GM18502 (cell line): ENCODE data around the gene ARNT2.

ENCODE experiments used
- ATAC-seq: cut with Tn5 transposase; IDR thresholded peaks from one replicate; pipeline ENCODE4 v1.9.1; 2021; ENCODE audit warnings: mild to moderate bottlenecking; ENCODE audit not compliant: unreplicated experiment, poor library complexity

ARNT2 gene

DNA sequence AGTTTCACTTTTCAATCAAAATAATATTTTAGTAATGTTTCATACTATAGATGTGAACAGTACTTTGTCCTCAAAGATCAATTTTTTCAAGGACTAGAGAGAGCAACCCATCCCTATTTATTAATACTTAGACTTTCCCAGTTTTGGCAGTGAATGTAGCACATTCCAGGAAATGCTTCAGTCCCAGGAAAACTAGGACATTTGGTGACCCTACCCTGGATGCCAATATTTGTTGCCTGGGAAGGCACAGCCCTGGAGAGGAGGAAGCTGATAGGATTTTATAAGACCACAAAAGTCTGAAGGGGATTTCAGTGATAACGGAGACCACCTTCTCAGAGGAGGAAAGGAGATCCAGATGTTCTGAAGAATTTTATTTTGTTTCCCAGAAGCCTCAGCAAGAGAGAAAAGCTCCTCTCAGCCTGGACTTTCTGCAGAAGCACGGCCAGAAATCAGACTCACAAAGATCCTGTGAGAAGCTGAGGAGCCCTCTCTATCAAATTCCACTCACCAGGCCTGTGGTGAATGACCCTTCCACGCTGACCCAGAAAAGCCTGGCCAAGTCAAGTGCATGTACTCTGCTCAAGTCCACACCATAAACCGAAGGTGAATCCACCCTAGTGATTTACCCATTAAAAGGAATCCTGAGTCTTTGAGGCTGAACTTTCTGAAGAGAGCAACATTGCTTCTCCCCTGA is 203.3 kb downstream of the ARNT2 start:
- ATAC-seq = no peak

DNA sequence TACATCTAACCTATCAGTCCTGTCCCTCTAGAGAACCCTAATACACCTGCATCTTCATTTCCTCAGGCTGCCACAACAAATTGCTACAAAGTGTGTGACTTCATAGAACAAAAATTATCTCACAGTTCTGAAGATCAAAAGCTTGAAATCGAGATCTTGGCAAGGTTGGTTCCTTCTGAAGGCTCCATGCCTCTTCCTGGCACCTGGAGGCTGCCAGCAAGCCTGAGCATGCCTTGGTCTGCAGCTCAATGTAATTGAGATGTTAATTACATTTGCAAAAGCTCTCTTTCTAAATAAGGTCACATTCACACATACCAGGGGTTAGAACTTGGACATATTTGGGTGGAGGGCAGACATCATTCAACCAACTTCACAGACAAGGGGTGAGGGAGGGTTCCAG is 204.5 kb downstream of the ARNT2 start:
- no peak for ATAC-seq

- no peak for ATAC-seq
Measured at GRCh38 chr15:80609091-80609490, 204.9 kb downstream of the ARNT2 start.

DNA sequence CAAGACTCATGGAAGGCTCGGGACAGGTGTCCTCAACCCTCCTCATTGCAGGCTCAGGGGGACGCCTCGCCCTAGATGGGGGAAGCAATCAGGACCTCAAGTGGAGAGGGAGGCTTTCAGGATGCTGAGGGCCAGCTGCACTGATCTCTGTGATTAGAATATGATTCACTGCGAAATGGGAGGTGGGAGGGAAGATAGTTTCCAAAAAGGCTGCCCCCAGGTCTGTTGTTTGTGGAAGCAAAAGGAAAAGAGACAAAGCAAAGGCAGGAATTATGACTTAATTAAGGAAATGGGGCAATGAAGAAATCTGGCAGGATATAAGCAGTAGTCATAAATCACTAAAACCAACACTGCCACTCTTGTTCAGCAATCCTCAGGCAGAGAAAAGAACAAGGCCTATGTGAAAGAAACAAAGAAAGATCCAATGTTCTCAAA is 205.3 kb downstream of the ARNT2 start:
- ATAC-seq = no peak

DNA sequence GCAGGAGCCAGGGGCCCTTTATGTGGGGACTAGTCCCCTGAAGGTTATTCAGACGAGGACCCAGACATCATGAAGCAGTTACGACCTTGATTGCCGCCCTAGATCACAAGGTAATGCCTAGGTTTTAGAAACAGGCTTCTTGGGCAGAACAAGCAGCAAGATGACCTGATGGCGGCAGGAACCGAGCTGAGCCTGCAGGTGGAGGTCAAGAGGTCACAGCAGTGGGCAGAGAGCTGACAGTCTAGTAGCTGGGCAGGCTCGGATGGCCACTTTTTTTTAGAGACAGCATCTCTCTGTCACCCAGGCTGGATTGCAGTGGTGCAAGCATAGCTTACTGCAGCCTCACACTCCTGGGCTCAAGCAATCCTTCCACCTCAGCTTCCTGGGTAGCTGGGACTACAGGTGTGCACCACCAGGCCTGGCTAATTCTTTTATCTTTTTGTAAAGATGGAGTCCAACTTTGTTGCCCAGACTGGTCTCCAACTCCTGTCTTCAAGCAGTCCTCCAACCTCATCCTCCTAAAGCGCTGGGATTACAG is 207.4 kb downstream of the ARNT2 start:
- ATAC-seq = no peak

GRCh38 chr15:80612118-80612823 is 208.1 kb downstream of the ARNT2 start:
- no peak for ATAC-seq

DNA sequence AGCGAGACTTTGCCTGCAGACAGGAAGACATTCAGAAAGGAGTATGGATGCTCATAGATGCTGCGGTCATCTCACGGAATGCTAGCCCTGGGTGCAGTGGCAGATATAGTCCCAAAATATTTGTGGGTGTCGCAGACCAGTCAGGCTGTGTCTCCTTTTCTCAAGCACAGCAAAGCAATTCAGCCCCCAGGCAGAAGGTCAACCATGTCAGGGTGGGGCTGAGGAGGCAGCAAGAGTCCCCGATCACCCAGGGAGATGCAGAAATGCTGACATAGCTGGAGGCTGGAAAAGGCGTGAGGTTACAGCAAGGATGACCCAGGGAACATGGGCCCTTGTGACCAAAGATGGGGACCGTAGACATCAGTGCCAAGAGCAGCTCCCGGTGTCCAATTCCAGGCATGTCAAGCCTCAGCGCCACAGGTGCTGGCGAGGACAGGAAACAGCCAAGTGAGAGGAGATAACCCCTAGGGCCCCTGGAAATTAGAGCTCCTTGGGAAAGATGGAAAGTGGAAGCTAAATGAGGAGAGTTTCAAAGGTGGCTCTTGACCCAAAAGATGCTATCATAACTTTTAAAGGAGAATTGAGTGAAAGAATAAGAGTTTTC is 209.7 kb downstream of the ARNT2 start:
- ATAC-seq = no peak

- ATAC-seq = no peak
Measured at GRCh38 chr15:80614711-80615360, 210.7 kb downstream of the ARNT2 start.

- ATAC-seq = no peak
Measured at GRCh38 chr15:80615361-80615736, 211.2 kb downstream of the ARNT2 start.

GRCh38 chr15:80615783-80616391 is 211.7 kb downstream of the ARNT2 start:
- ATAC-seq = no peak

- no peak for ATAC-seq
Measured at GRCh38 chr15:80618685-80619400, 214.7 kb downstream of the ARNT2 start.

DNA sequence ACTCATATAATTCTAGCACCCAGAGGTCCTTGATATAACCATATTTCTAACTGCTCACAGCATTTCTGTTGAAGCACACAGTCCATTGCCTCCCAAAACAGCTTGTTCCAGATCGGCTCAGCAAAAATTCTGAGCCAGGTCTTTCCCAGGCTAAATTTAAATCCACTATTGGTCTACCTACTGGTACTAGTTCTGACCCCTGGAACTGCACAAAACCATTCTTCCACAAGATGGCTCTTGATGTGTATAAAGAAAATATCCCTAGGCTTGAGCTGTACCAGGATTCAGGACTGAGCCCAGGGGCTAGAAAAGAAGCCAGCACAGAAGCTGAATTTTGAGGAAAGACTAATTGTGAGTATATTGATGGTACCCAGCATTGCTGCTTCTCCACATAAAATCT is 215.5 kb downstream of the ARNT2 start:
- no peak for ATAC-seq

- no peak for ATAC-seq
Measured at GRCh38 chr15:80620141-80620540, 216.0 kb downstream of the ARNT2 start.

- no peak for ATAC-seq
Measured at GRCh38 chr15:80620931-80621330, 216.7 kb downstream of the ARNT2 start.

- no peak for ATAC-seq
Measured at GRCh38 chr15:80626643-80627120, 222.5 kb downstream of the ARNT2 start.

- ATAC-seq = no peak
Measured at GRCh38 chr15:80629355-80629754, 225.2 kb downstream of the ARNT2 start.

- no peak for ATAC-seq
Measured at GRCh38 chr15:80630981-80631380, 226.8 kb downstream of the ARNT2 start.

DNA sequence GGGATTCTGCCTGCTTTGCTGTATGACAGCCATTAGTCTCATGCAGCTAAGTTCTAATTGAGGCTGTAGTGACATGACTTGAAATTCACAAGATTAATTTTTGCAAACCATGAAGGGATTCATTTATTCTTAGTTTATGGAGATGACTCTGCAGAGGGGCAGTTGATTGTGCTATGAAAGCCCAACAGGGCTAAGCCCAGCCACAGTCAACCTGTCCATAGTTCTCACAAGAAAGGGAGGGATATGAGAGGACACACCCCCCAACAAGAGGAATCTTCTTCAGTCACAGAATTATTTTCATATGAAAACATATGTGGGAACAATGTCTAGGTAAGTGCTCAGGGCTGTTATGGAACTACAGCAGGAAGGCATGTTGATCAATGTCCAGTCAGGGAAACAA is 229.0 kb downstream of the ARNT2 start:
- ATAC-seq = no peak

DNA sequence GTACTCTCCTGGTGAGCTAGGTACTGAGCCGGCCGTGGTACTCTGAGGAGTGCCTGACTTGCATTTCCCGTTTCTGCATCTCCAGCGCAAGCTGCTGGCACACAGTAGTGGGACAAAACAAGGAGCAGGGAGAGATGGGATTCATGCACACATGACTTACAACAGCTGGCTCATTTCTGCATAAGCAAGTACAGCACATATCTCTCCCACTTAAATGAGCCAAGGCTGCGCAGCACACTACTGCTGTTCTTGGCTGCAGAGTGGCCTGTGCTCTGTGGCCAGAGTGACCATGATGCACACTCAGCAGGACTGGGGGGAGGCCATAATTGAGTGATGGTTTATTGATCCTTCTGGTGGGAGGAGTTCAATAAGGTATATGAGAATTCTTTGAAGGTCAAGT is 231.8 kb downstream of the ARNT2 start:
- ATAC-seq = no peak

DNA sequence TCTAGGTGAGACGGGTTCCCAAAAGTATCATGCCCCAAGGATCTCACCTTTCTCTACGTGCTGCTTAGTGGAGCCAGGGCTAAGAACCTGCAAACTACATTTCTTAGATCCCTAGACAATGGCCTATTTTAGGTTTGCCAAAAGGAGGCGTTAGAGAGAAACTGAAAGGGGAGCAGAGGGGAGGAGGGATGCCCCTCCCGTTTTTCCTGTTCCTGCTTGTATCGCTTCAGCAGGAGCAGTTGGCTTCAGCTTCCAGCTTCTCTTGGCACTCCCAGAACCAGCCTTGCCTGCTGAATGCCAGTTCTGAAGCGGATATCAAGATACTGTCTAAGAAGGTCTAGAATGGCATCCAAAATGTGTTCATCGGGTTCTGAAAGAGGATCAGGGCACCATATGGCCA is 232.5 kb downstream of the ARNT2 start:
- ATAC-seq = no peak
